Upper lobe of left lung (tissue), 4 donors: ENCODE measurements around the gene EYS.

Source experiments
- POLR2A ChIP-seq, 4 donors: fragments of 450-650 bp; IDR thresholded peaks; one replicate each; pipeline ENCODE4 v1.5.1; 2016 to 2017; ENCODE audit warnings: antibody characterized with exemption in 4 of 4, mild to moderate bottlenecking in 2 of 4
- TF ChIP-seq, protein P1 (sequence below), 6 experiments: fragments of 450-650 bp in 4 of 6; fragments of 200-600 bp in 2 of 6; sonication (generic) in 2 of 6; IDR thresholded peaks; one replicate each; pipeline ENCODE4 v1.5.1; 2016 to 2019; ENCODE audit warnings: antibody characterized with exemption in 6 of 6

DNA sequence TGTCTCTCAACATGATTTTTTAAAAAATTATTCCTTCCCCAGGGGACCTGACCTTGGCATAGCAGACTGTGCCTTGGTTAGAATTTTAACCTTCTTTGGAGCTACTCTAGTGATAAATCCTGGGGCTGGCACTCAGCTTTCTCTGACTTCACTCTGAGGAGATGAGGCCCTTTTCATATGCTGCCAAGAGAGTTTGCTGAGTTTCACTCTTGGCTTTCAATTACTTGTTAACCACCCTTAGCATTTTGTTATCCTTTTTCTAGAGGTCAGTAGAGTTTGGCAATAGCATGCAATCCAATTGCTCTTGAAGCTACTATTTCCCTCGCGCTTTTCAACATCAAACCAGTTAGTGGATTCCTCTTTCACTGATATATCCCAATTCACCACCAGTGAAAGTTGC is 920.3 kb downstream of the EYS start:
- TF ChIP-seq, protein P1, sequence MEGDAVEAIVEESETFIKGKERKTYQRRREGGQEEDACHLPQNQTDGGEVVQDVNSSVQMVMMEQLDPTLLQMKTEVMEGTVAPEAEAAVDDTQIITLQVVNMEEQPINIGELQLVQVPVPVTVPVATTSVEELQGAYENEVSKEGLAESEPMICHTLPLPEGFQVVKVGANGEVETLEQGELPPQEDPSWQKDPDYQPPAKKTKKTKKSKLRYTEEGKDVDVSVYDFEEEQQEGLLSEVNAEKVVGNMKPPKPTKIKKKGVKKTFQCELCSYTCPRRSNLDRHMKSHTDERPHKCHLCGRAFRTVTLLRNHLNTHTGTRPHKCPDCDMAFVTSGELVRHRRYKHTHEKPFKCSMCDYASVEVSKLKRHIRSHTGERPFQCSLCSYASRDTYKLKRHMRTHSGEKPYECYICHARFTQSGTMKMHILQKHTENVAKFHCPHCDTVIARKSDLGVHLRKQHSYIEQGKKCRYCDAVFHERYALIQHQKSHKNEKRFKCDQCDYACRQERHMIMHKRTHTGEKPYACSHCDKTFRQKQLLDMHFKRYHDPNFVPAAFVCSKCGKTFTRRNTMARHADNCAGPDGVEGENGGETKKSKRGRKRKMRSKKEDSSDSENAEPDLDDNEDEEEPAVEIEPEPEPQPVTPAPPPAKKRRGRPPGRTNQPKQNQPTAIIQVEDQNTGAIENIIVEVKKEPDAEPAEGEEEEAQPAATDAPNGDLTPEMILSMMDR (IDR thresholded peaks at IDR 0.05), result no peak
- no peak for TF ChIP-seq POLR2A (IDR thresholded peaks at IDR 0.05)
